Chondrocyte (in vitro differentiated cells): ENCODE measurements around the gene PTPN5. TPM values are rescaled to one million over a fixed set of nuclear protein-coding genes. Genes with fewer than 3 reads are reported as not detected.

Source experiments
- DNase-seq: peaks from one replicate; pipeline ENCODE4 v3.0.0; 2021; ENCODE audit warnings: mixed read lengths, low spot score
- H3K27ac Mint-ChIP-seq: one replicate; pipeline ENCODE4 v1.8.0; 2021; ENCODE audit warnings: mild to moderate bottlenecking, moderate library complexity, mixed read lengths; ENCODE audit not compliant: unreplicated experiment
- H3K27me3 Mint-ChIP-seq: 2 replicates; pipeline ENCODE4 v1.8.0; 2021; ENCODE audit warnings: low read depth, mixed read lengths
- H3K36me3 Mint-ChIP-seq: 2 replicates; pipeline ENCODE4 v1.8.0; 2021; ENCODE audit warnings: low read depth, mixed read lengths
- H3K4me1 Mint-ChIP-seq: 2 replicates; pipeline ENCODE4 v1.8.0; 2021; ENCODE audit warnings: low read depth, mild to moderate bottlenecking, mixed read lengths
- H3K4me3 Mint-ChIP-seq: one replicate; pipeline ENCODE4 v1.8.0; 2021; ENCODE audit warnings: mild to moderate bottlenecking, moderate library complexity, mixed read lengths; ENCODE audit not compliant: unreplicated experiment
- H3K9me3 Mint-ChIP-seq: 2 replicates; pipeline ENCODE4 v1.8.0; 2021; ENCODE audit warnings: low read depth, mixed read lengths
- CTCF ChIP-seq: fragments of 200-600 bp; sonication (generic); IDR thresholded peaks from 2 replicates; pipeline ENCODE4 v1.5.0; 2021; ENCODE audit warnings: antibody characterized with exemption, mild to moderate bottlenecking, moderate library complexity
- total RNA-seq: library from RNA; stranded (reverse); gene quantifications from 3 replicates; pipeline ENCODE4 v1.2.1, GENCODE V29; 2021

Gene PTPN5
- total RNA-seq, 1 donor from 2014 or later: not detected

- H3K36me3 Mint-ChIP-seq: no peaks in the 10 kb centered on the region
- DNase-seq: no peak
- no peak overlapping the region for H3K27ac Mint-ChIP-seq
- H3K4me1 Mint-ChIP-seq: no peaks in the 10 kb centered on the region
- no peak overlapping the region for H3K4me3 Mint-ChIP-seq
- no peaks in the 10 kb centered on the region for H3K9me3 Mint-ChIP-seq
- H3K27me3 Mint-ChIP-seq: peaks cover 15% of the 10 kb centered on the region
- TF ChIP-seq CTCF: no peak
Observed at GRCh38 chr11:18778468-18778867, 13.1 kb downstream of the PTPN5 start.

GRCh38 chr11:18776324-18776723 is 15.3 kb downstream of the PTPN5 start:
- Mint-ChIP-seq H3K27ac (no peak overlapping the region), H3K9me3 (no peaks in the 10 kb centered on the region), H3K36me3 (no peaks in the 10 kb centered on the region), H3K27me3 (peaks cover 26% of the 10 kb centered on the region), H3K4me1 (no peaks in the 10 kb centered on the region), H3K4me3 (no peak overlapping the region)
- TF ChIP-seq CTCF: no peak
- no peak for DNase-seq

- Mint-ChIP-seq H3K36me3 (no peaks in the 10 kb centered on the region), H3K4me1 (no peaks in the 10 kb centered on the region), H3K9me3 (no peaks in the 10 kb centered on the region), H3K27me3 (peaks cover 29% of the 10 kb centered on the region), H3K4me3 (no peak overlapping the region), H3K27ac (no peak overlapping the region)
- TF ChIP-seq CTCF: peak; percentile 80
- no peak for DNase-seq
Observed at GRCh38 chr11:18775492-18776292, 15.9 kb downstream of the PTPN5 start.

- no peak for TF ChIP-seq CTCF
- peaks cover 29% of the 10 kb centered on the region for H3K27me3 Mint-ChIP-seq
- no peaks in the 10 kb centered on the region for H3K4me1 Mint-ChIP-seq
- no peak overlapping the region for H3K27ac Mint-ChIP-seq
- no peak overlapping the region for H3K4me3 Mint-ChIP-seq
- H3K9me3 Mint-ChIP-seq: no peaks in the 10 kb centered on the region
- no peak for DNase-seq
- no peaks in the 10 kb centered on the region for H3K36me3 Mint-ChIP-seq
Observed at GRCh38 chr11:18774801-18775200, 16.8 kb downstream of the PTPN5 start.

DNA sequence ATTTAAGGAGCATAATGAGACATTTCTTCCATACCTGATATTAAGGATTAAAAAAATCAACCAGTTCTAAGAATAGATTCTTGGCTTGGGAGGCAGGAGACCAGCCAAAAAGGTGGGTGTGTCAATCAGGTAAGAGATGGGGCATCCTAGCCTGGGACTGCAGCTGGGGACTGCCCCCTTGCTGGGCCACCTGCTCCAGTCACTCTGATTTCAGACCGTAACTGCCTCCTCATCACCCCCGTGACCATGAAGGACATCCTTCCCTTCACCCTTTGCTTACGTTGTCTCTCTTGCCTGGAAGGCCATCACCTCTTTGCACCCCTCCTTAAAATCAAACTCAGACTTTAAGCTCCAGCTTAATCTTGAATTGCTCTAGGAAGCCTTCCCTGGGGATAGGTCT is 17.9 kb downstream of the PTPN5 start:
- Mint-ChIP-seq H3K36me3 (no peaks in the 10 kb centered on the region), H3K4me1 (no peaks in the 10 kb centered on the region), H3K4me3 (no peak overlapping the region), H3K27me3 (peaks cover 29% of the 10 kb centered on the region), H3K27ac (no peak overlapping the region), H3K9me3 (no peaks in the 10 kb centered on the region)
- no peak for DNase-seq
- no peak for TF ChIP-seq CTCF
